HepG2 (cell line): ENCODE results near the gene CELF2. TPM values are rescaled to one million over a fixed set of nuclear protein-coding genes. Genes with fewer than 3 reads are reported as not detected.

Experiments used
- ATAC-seq: fragments of 200-7000 bp; cut with Tn5 transposase; 3 replicates; pipeline ENCODE4 v1.9.1; 2020; ENCODE audit warnings: mild to moderate bottlenecking, moderate library complexity
- BruUV-seq: library from RNA; stranded (reverse); fragments of 400-500 nt; replicated peaks from 2 replicates; lab custom pipeline; 2021; lab: Mats Ljungman, UMichigan
- CTCF ChIA-PET: fragments of 300-600 bp; formaldehyde crosslinking; extraction: SDS; loops from one replicate; lab custom pipeline; 2021; ENCODE audit warnings: low total read pairs, inconsistent platforms, low intra/inter-chr PET ratio; lab: Yijun Ruan, JAX
- POLR2A ChIA-PET: fragments of 350-600 bp; sonication (Branson Sonifier 250); formaldehyde crosslinking; loops from one replicate; lab custom pipeline; 2020; ENCODE audit warnings: antibody characterized with exemption, inconsistent platforms; lab: Yijun Ruan, JAX
- DNase-seq: peaks from one replicate; pipeline ENCODE4 v3.0.0-alpha.2; 2015; ENCODE audit warnings: low spot score
- FAIRE-seq: peaks from 3 replicates; lab custom pipeline; 2011; peaks lifted over from hg19 to GRCh38; lab: Jason Lieb, UNC
- H2AFZ ChIP-seq: one replicate; pipeline ENCODE4 v1.6.1; 2011; ENCODE audit warnings: low read length, inconsistent platforms
- H3K27ac ChIP-seq: fragments of 300-600 bp; 3 replicates; pipeline ENCODE4 v1.8.0; 2011; ENCODE audit warnings: mixed run types, mild to moderate bottlenecking, mixed read lengths, low read length, inconsistent platforms; ENCODE audit not compliant: insufficient read depth; ENCODE audit errors: extremely low read length
- H3K27me3 ChIP-seq, 2 experiments: fragments of 200-600 bp in 1 of 2; 2 replicates in 1 of 2; 3 replicates in 1 of 2; pipeline versions ENCODE4 v1.6.0 to v1.8.0; 2011; ENCODE audit warnings: low read length in 2 of 2, mild to moderate bottlenecking in 2 of 2, moderate library complexity in 2 of 2, inconsistent platforms in 1 of 2; ENCODE audit not compliant: insufficient read depth in 2 of 2, control insufficient read depth in 1 of 2
- H3K36me3 ChIP-seq, 2 experiments: fragments of 200-600 bp in 1 of 2; replicated peaks in 1 of 2; 2 replicates in 1 of 2; 3 replicates in 1 of 2; pipeline versions ENCODE4 v1.5.1 to v1.8.0; 2011; ENCODE audit warnings: low read length in 2 of 2, inconsistent platforms in 1 of 2; ENCODE audit not compliant: insufficient read depth in 2 of 2, control insufficient read depth in 1 of 2
- H3K4me1 ChIP-seq: 2 replicates; pipeline ENCODE4 v1.5.1; 2012; ENCODE audit warnings: low read length, inconsistent platforms; ENCODE audit not compliant: insufficient read depth
- H3K4me2 ChIP-seq: 2 replicates; pipeline ENCODE4 v1.6.0; 2011; ENCODE audit warnings: low read depth, low read length, inconsistent platforms
- H3K4me3 ChIP-seq, 3 experiments: fragments of 200-600 bp in 1 of 3; sonication (generic), shearing (Covaris generic) in 1 of 3; replicated peaks in 1 of 3; 2 replicates each; pipeline ENCODE4 v1.5.1; 2011 to 2016; ENCODE audit warnings: low read length in 3 of 3, inconsistent platforms in 2 of 3, low read depth in 2 of 3, mild to moderate bottlenecking in 2 of 3, control low read depth in 1 of 3, mixed read lengths in 1 of 3; ENCODE audit not compliant: insufficient read depth in 1 of 3
- H3K79me2 ChIP-seq: one replicate; pipeline ENCODE4 v1.6.1; 2011; ENCODE audit warnings: low read length, inconsistent platforms; ENCODE audit not compliant: insufficient read depth
- H3K9ac ChIP-seq: 2 replicates; pipeline ENCODE4 v1.6.0; 2011; ENCODE audit warnings: mild to moderate bottlenecking, low read depth, low read length, inconsistent platforms; ENCODE audit not compliant: insufficient read depth
- H3K9me3 ChIP-seq: 2 replicates; pipeline ENCODE4 v1.5.1; 2012; ENCODE audit warnings: mild to moderate bottlenecking, low read length
- H4K20me1 ChIP-seq: 2 replicates; pipeline ENCODE4 v1.6.0; 2011; ENCODE audit warnings: inconsistent platforms, mild to moderate bottlenecking, low read length, moderate library complexity; ENCODE audit not compliant: insufficient read depth
- ARID2 ChIP-seq: sonication (generic); formaldehyde crosslinking; IDR thresholded peaks from 2 replicates; pipeline ENCODE4 v1.8.1; 2022; ENCODE audit warnings: mild to moderate bottlenecking, missing genetic modification reagents, borderline replicate concordance
- BATF2 ChIP-seq: sonication (generic); formaldehyde crosslinking; IDR thresholded peaks from 2 replicates; pipeline ENCODE4 v1.8.0; 2022; ENCODE audit warnings: mild to moderate bottlenecking, missing genetic modification reagents, moderate library complexity
- ESRRA ChIP-seq: sonication (generic); formaldehyde crosslinking; IDR thresholded peaks from 2 replicates; pipeline ENCODE4 v1.5.1; 2020; ENCODE audit warnings: mild to moderate bottlenecking, low read depth, missing genetic modification reagents
- ETV6 ChIP-seq: sonication (generic); formaldehyde crosslinking; conservative IDR thresholded peaks from 2 replicates; pipeline ENCODE4 v1.4.0; 2020; ENCODE audit warnings: missing genetic modification reagents
- FOXA1 ChIP-seq, 2 experiments: fragments of 450-650 bp in 1 of 2; sonication (generic) in 1 of 2; formaldehyde crosslinking in 1 of 2; IDR thresholded peaks; 2 replicates each; pipeline versions ENCODE4 v1.4.0 to v1.6.1; 2016 to 2020; ENCODE audit warnings: missing genetic modification reagents in 1 of 2
- KLF6 ChIP-seq: IDR thresholded peaks from 2 replicates; pipeline ENCODE4 v1.8.0; 2016; ENCODE audit warnings: missing biosample characterization, missing genetic modification reagents
- MAFG ChIP-seq: sonication (generic); formaldehyde crosslinking; IDR thresholded peaks from 2 replicates; pipeline ENCODE4 v1.5.1; 2020; ENCODE audit warnings: mild to moderate bottlenecking, missing genetic modification reagents
- NRL ChIP-seq: sonication (generic); formaldehyde crosslinking; IDR thresholded peaks from 2 replicates; pipeline ENCODE4 v1.5.0; 2020; ENCODE audit warnings: missing genetic modification reagents, mild to moderate bottlenecking, moderate library complexity, borderline replicate concordance
- PHF8 ChIP-seq: sonication (generic); formaldehyde crosslinking; IDR thresholded peaks from 2 replicates; pipeline ENCODE4 v1.5.0; 2020; ENCODE audit warnings: missing genetic modification reagents
- SYNCRIP ChIP-seq: fragments of 200-400 bp; formaldehyde crosslinking; IDR thresholded peaks from 2 replicates; pipeline ENCODE4 v1.6.1; 2018; ENCODE audit warnings: mild to moderate bottlenecking, low read depth, low read length; ENCODE audit not compliant: insufficient read depth
- ZFP41 ChIP-seq: sonication (generic); formaldehyde crosslinking; IDR thresholded peaks from 2 replicates; pipeline ENCODE4 v1.4.0; 2020; ENCODE audit warnings: mild to moderate bottlenecking, missing genetic modification reagents, borderline replicate concordance
- ZFP62 ChIP-seq: sonication (generic); formaldehyde crosslinking; IDR thresholded peaks from 2 replicates; pipeline ENCODE4 v1.4.0; 2020; ENCODE audit warnings: missing genetic modification reagents
- ZFYVE20 ChIP-seq: sonication (generic); formaldehyde crosslinking; IDR thresholded peaks from 2 replicates; pipeline ENCODE4 v1.8.0; 2023; ENCODE audit warnings: low read depth, mild to moderate bottlenecking, moderate library complexity, missing genetic modification reagents, borderline replicate concordance
- ZNF138 ChIP-seq: sonication (generic); formaldehyde crosslinking; IDR thresholded peaks from 2 replicates; pipeline ENCODE4 v1.5.0; 2020; ENCODE audit warnings: mild to moderate bottlenecking, low read depth, missing genetic modification reagents
- ZNF607 ChIP-seq: sonication (generic); formaldehyde crosslinking; IDR thresholded peaks from 2 replicates; pipeline ENCODE4 v1.5.1; 2020; ENCODE audit warnings: missing genetic modification reagents, mild to moderate bottlenecking, borderline replicate concordance
- ZNF749 ChIP-seq: sonication (generic); formaldehyde crosslinking; IDR thresholded peaks from 2 replicates; pipeline ENCODE4 v1.8.0; 2022; ENCODE audit warnings: mild to moderate bottlenecking, missing genetic modification reagents, moderate library complexity, borderline replicate concordance
- ZNF878 ChIP-seq: sonication (generic); formaldehyde crosslinking; IDR thresholded peaks from 2 replicates; pipeline ENCODE4 v1.8.1; 2023; ENCODE audit warnings: mild to moderate bottlenecking, missing genetic modification reagents, moderate library complexity
- WGBS: methylation state at CpG from one replicate; pipeline ENCODE4 v1.1.6; 2017; ENCODE audit warnings: low lambda C conversion rate; 5-methylcytosine and 5-hydroxymethylcytosine counted together
- in situ Hi-C: cut with HindIII; loops from 2 replicates; pipeline ENCODE4 v1.10.0; 2017; ENCODE audit warnings: low pct_unique_long_range_greater_than_20kb; ENCODE audit not compliant: extremely low pct_ligation_motif_present
- intact Hi-C: fragments of 100-400 bp; cut with micrococcal nuclease; formaldehyde crosslinking; loops from one replicate; pipeline ENCODE4 v1.10.0; 2022; ENCODE audit not compliant: unreplicated experiment
- polyA plus RNA-seq, 8 experiments: library from polyadenylated mRNA; depleted of rRNA in 3 of 8; stranded (reverse) in 7 of 8; unstranded in 1 of 8; fragments of >200 nt; fragmentation: Illumina TruSeq in 4 of 8; extraction: Trizol in 4 of 8; gene quantifications; 2 replicates each; pipeline versions ENCODE4 v1.2.1 to v1.2.3, GENCODE V29; 2011 to 2016; ENCODE audit warnings: low read depth in 4 of 8, missing spikeins in 1 of 8, mixed read lengths in 1 of 8; ENCODE audit not compliant: insufficient read depth in 1 of 8
- total RNA-seq, 5 experiments: library from RNA; depleted of rRNA; stranded (reverse); fragments of >200 nt; fragmentation: Illumina TruSeq; extraction: Trizol; gene quantifications; 2 replicates each; pipeline ENCODE4 v1.2.3, GENCODE V29; 2016; ENCODE audit warnings: low read depth in 1 of 5
- TF ChIP-seq, protein P1 (sequence below): sonication (generic); formaldehyde crosslinking; IDR thresholded peaks from 2 replicates; pipeline ENCODE4 v1.5.0; 2020; ENCODE audit warnings: missing genetic modification reagents

The CELF2 gene
- total and polyA plus RNA-seq, 2 of the 13 experiments (the other 11 are each of a cell fraction or from before 2014, with no cell fraction given) = not detected

- BruUV-seq = no TSS peak
- no peak overlapping the region for H3K4me3 ChIP-seq
- H3K4me1 ChIP-seq = no peaks in the 10 kb centered on the region
- DNase-seq (no peak), ATAC-seq (no peak), FAIRE-seq (no peak)
- no peaks in the 10 kb centered on the region for H3K36me3 ChIP-seq
- H2AFZ ChIP-seq = no peak overlapping the region
- H3K27me3 ChIP-seq = no peaks in the 10 kb centered on the region; a peak in 1 of 5 replicates
- ChIA-PET POLR2A (no interaction called here), CTCF (no interaction called here)
- H3K9me3 ChIP-seq = no peaks in the 10 kb centered on the region
- intact Hi-C loops (no loop called here), in situ Hi-C loops (no loop called here)
- no peak overlapping the region for H3K4me2 ChIP-seq
- no peak overlapping the region for H3K27ac ChIP-seq
- no peak overlapping the region for H3K9ac ChIP-seq
- no peaks in the 10 kb centered on the region for H4K20me1 ChIP-seq
- 2% methylated on average over 2 of the region's 2 CpGs for WGBS
- no peak for TF ChIP-seq FOXA1 (IDR thresholded peaks at IDR 0.05)
- no peak for TF ChIP-seq FOXA1 (CRISPR knock-in tag; IDR thresholded peaks at IDR 0.05)
- no peak for TF ChIP-seq ETV6 (CRISPR knock-in tag)
- TF ChIP-seq ZNF878 = no peak
- no peak for TF ChIP-seq MAFG (CRISPR knock-in tag)
- TF ChIP-seq ESRRA (CRISPR knock-in tag) = no peak
- TF ChIP-seq PHF8 (CRISPR knock-in tag) = no peak
- TF ChIP-seq BATF2 (CRISPR knock-in tag) = no peak
- H3K79me2 ChIP-seq = no peaks in the 10 kb centered on the region
Observed at GRCh38 chr10:10977226-10977956, 40.3 kb upstream of the CELF2 start.

- CTCF ChIA-PET = no interaction called here
- TF ChIP-seq ZNF749 (CRISPR knock-in tag) = no peak
- TF ChIP-seq NRL (CRISPR knock-in tag) = no peak
- no peak for TF ChIP-seq ZFP62
- no peak for TF ChIP-seq ARID2 (CRISPR knock-in tag)
- no peak for TF ChIP-seq ZNF607 (CRISPR knock-in tag)
- no peak for TF ChIP-seq ZFYVE20 (CRISPR knock-in tag)
- no peak for TF ChIP-seq KLF6 (CRISPR knock-in tag)
- no peak for TF ChIP-seq ZNF138 (CRISPR knock-in tag)
- TF ChIP-seq SYNCRIP = no peak
- TF ChIP-seq, protein P1, sequence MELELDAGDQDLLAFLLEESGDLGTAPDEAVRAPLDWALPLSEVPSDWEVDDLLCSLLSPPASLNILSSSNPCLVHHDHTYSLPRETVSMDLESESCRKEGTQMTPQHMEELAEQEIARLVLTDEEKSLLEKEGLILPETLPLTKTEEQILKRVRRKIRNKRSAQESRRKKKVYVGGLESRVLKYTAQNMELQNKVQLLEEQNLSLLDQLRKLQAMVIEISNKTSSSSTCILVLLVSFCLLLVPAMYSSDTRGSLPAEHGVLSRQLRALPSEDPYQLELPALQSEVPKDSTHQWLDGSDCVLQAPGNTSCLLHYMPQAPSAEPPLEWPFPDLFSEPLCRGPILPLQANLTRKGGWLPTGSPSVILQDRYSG (CRISPR knock-in tag) = no peak
- TF ChIP-seq ZFP41 = no peak
Observed at GRCh38 chr10:10977978-10978377, 39.7 kb upstream of the CELF2 start.

More at GRCh38 chr10:10977978-10978377, 39.7 kb upstream of the CELF2 start:
- FAIRE-seq (no peak), DNase-seq (no peak), ATAC-seq (no peak)
- H3K4me3 ChIP-seq = no peak overlapping the region
- H3K9me3 ChIP-seq = no peaks in the 10 kb centered on the region
- H3K79me2 ChIP-seq = no peaks in the 10 kb centered on the region
- no peaks in the 10 kb centered on the region for H3K4me1 ChIP-seq
- H3K36me3 ChIP-seq = no peaks in the 10 kb centered on the region
- BruUV-seq = no TSS peak
- no peak overlapping the region for H3K27ac ChIP-seq
- no peaks in the 10 kb centered on the region for H4K20me1 ChIP-seq
- H3K27me3 ChIP-seq = no peaks in the 10 kb centered on the region; a peak in 1 of 5 replicates
- H3K4me2 ChIP-seq = no peak overlapping the region
- POLR2A ChIA-PET = no interaction called here
- intact Hi-C loops = no loop called here
- in situ Hi-C loops = no loop called here
- WGBS = 24% methylated on average over 2 of the region's 2 CpGs
- no peak overlapping the region for H3K9ac ChIP-seq
- H2AFZ ChIP-seq = no peak overlapping the region
